ENCODE measurements around the gene LCN15.

The LCN15 gene

GRCh38 chr9:136747161-136748060 is 16.9 kb downstream of the LCN15 start:
- TF ChIP-seq CTCF (IDR thresholded peaks at IDR 0.05; ENCODE audit: low read depth, low read length, missing control alignments): no peak
- DNase-seq (ENCODE audit: extremely low read depth, low read depth): no peak
- no peak overlapping the region for H3K4me3 ChIP-seq (replicated peaks; ENCODE audit: low read depth, low read length)

- DNase-seq (ENCODE audit: extremely low read depth, low read depth): no peak
- TF ChIP-seq CTCF (IDR thresholded peaks at IDR 0.05; ENCODE audit: low read depth, low read length, missing control alignments): no peak
- H3K4me3 ChIP-seq (replicated peaks; ENCODE audit: low read depth, low read length): no peak overlapping the region
These were observed 17.7 kb downstream of the LCN15 start for GRCh38 chr9:136746621-136747020.

- TF ChIP-seq CTCF (IDR thresholded peaks at IDR 0.05; ENCODE audit: low read depth, low read length, missing control alignments): no peak
- no peak for DNase-seq (ENCODE audit: extremely low read depth, low read depth)
- no peak overlapping the region for H3K4me3 ChIP-seq (replicated peaks; ENCODE audit: low read depth, low read length)
These were observed 18.2 kb downstream of the LCN15 start for GRCh38 chr9:136746155-136746490.

- H3K4me3 ChIP-seq (replicated peaks; ENCODE audit: low read depth, low read length): no peak overlapping the region
- TF ChIP-seq CTCF (IDR thresholded peaks at IDR 0.05; ENCODE audit: low read depth, low read length, missing control alignments): no peak
These were observed 18.7 kb downstream of the LCN15 start for GRCh38 chr9:136745389-136746154.

GRCh38 chr9:136744773-136745172 is 19.5 kb downstream of the LCN15 start:
- no peak for DNase-seq (ENCODE audit: extremely low read depth, low read depth)
- no peak for TF ChIP-seq CTCF (IDR thresholded peaks at IDR 0.05; ENCODE audit: low read depth, low read length, missing control alignments)
- no peak overlapping the region for H3K4me3 ChIP-seq (replicated peaks; ENCODE audit: low read depth, low read length)

More at GRCh38 chr9:136745389-136746154, 18.7 kb downstream of the LCN15 start:
- DNase-seq (ENCODE audit: extremely low read depth, low read depth): no peak

GRCh38 chr9:136743639-136744211 is 20.6 kb downstream of the LCN15 start:
- TF ChIP-seq CTCF (IDR thresholded peaks at IDR 0.05; ENCODE audit: low read depth, low read length, missing control alignments): no peak
- no peak overlapping the region for H3K4me3 ChIP-seq (replicated peaks; ENCODE audit: low read depth, low read length)
- DNase-seq (ENCODE audit: extremely low read depth, low read depth): no peak

All from HFF-Myc (cell line).